IMR-90 (cell line): ENCODE data around the gene SIK1. TPM values are rescaled to one million over a fixed set of nuclear protein-coding genes. Genes with fewer than 3 reads are reported as not detected.
"Not testable (repeated sequence)": the region's sequence is repeated elsewhere in the genome, so short reads cannot be mapped to it uniquely, and the experiment has no call there.

Experiments
- ATAC-seq: fragments of 200-7000 bp; cut with Tn5 transposase; 2 replicates; pipeline ENCODE4 v1.9.1; 2020; ENCODE audit warnings: low read depth, mild to moderate bottlenecking, moderate library complexity
- BruUV-seq: library from RNA; stranded (reverse); fragments of 400-500 nt; replicated peaks from 2 replicates; lab custom pipeline; 2021; lab: Mats Ljungman, UMichigan
- CTCF ChIA-PET: fragments of 300-600 bp; formaldehyde crosslinking; extraction: SDS; loops from one replicate; lab custom pipeline; 2021; ENCODE audit warnings: antibody characterized with exemption; lab: Yijun Ruan, JAX
- POLR2A ChIA-PET: fragments of 300-600 bp; sonication (Branson Sonifier 250); formaldehyde crosslinking; loops from one replicate; lab custom pipeline; 2022; ENCODE audit warnings: antibody characterized with exemption; ENCODE audit not compliant: unreplicated experiment; lab: Charles Lee
- DNase-seq: peaks from one replicate; pipeline ENCODE4 v3.0.0; 2013
- H2AFZ ChIP-seq: replicated peaks from 2 replicates; pipeline ENCODE3; 2013; ENCODE audit warnings: low read length, mild to moderate bottlenecking; ENCODE audit not compliant: poor library complexity
- H2AK5ac ChIP-seq: 2 replicates; pipeline ENCODE4 v1.6.1; 2013; ENCODE audit warnings: low read depth, low read length, inconsistent platforms
- H2AK9ac ChIP-seq: replicated peaks from 2 replicates; pipeline ENCODE3; 2013; ENCODE audit warnings: mild to moderate bottlenecking, low read depth, low read length, moderate library complexity; ENCODE audit not compliant: poor library complexity
- H2BK120ac ChIP-seq: 2 replicates; pipeline ENCODE4 v1.6.1; 2013; ENCODE audit warnings: low read depth, low read length, inconsistent platforms
- H2BK15ac ChIP-seq: 3 replicates; pipeline ENCODE4 v1.6.1; 2013; ENCODE audit warnings: low read depth, low read length, inconsistent platforms
- H2BK20ac ChIP-seq: 2 replicates; pipeline ENCODE4 v1.6.1; 2013; ENCODE audit warnings: low read depth, mild to moderate bottlenecking, inconsistent platforms, low read length, moderate library complexity
- H2BK5ac ChIP-seq: 2 replicates; pipeline ENCODE4 v1.6.1; 2013; ENCODE audit warnings: mild to moderate bottlenecking, low read depth, low read length, inconsistent platforms; ENCODE audit not compliant: poor library complexity, severe bottlenecking
- H3K14ac ChIP-seq: replicated peaks from 2 replicates; pipeline ENCODE4 v1.6.1; 2013; ENCODE audit warnings: low read depth, low read length, inconsistent platforms
- H3K18ac ChIP-seq: 2 replicates; pipeline ENCODE4 v1.6.1; 2013; ENCODE audit warnings: low read depth, low read length, control low read depth
- H3K23ac ChIP-seq: 2 replicates; pipeline ENCODE4 v1.6.1; 2013; ENCODE audit warnings: low read depth, low read length, inconsistent platforms
- H3K27ac ChIP-seq: 2 replicates; pipeline ENCODE4 v1.5.1; 2013; ENCODE audit warnings: mild to moderate bottlenecking, control low read depth, low read length; ENCODE audit not compliant: insufficient read depth
- H3K27me3 ChIP-seq: 2 replicates; pipeline ENCODE4 v1.6.1; 2013; ENCODE audit warnings: low read length; ENCODE audit not compliant: control insufficient read depth, insufficient read depth
- H3K36me3 ChIP-seq: 2 replicates; pipeline ENCODE4 v1.6.1; 2013; ENCODE audit warnings: low read length, mixed read lengths; ENCODE audit not compliant: control insufficient read depth, insufficient read depth
- H3K4ac ChIP-seq: 2 replicates; pipeline ENCODE4 v1.6.1; 2013; ENCODE audit warnings: low read depth, low read length, inconsistent platforms
- H3K4me1 ChIP-seq: 2 replicates; pipeline ENCODE4 v1.6.1; 2013; ENCODE audit warnings: low read length, mixed read lengths; ENCODE audit not compliant: control insufficient read depth, insufficient read depth
- H3K4me2 ChIP-seq: 2 replicates; pipeline ENCODE4 v1.6.1; 2013; ENCODE audit warnings: low read depth, mild to moderate bottlenecking, control low read depth, low read length, moderate library complexity
- H3K4me3 ChIP-seq: 2 replicates; pipeline ENCODE4 v1.5.1; 2013; ENCODE audit warnings: low read depth, mild to moderate bottlenecking, control low read depth, low read length, moderate library complexity; ENCODE audit not compliant: insufficient read depth
- H3K56ac ChIP-seq: 2 replicates; pipeline ENCODE4 v1.6.1; 2013; ENCODE audit warnings: low read length, inconsistent platforms; ENCODE audit not compliant: insufficient read depth; ENCODE audit errors: extremely low read depth
- H3K79me1 ChIP-seq, 2 experiments: 2 replicates each; pipeline ENCODE4 v1.6.1; 2013; ENCODE audit warnings: low read length in 2 of 2, inconsistent platforms in 1 of 2, low read depth in 1 of 2
- H3K9ac ChIP-seq: 2 replicates; pipeline ENCODE4 v1.6.1; 2013; ENCODE audit warnings: low read depth, low read length, control low read depth
- H3K9me1 ChIP-seq: 2 replicates; pipeline ENCODE4 v1.6.1; 2013; ENCODE audit warnings: low read length, inconsistent platforms; ENCODE audit not compliant: insufficient read depth
- H3K9me3 ChIP-seq: 2 replicates; pipeline ENCODE4 v1.6.1; 2013; ENCODE audit warnings: low read length; ENCODE audit not compliant: control insufficient read depth, insufficient read depth
- H4K20me1 ChIP-seq: 2 replicates; pipeline ENCODE4 v1.6.1; 2013; ENCODE audit warnings: low read length, inconsistent platforms; ENCODE audit not compliant: insufficient read depth
- H4K5ac ChIP-seq: 2 replicates; pipeline ENCODE4 v1.6.1; 2013; ENCODE audit warnings: mild to moderate bottlenecking, low read depth, low read length, control low read depth
- H4K8ac ChIP-seq, 2 experiments: 2 replicates each; pipeline ENCODE4 v1.6.1; 2013; ENCODE audit warnings: low read depth in 2 of 2, low read length in 2 of 2, control low read depth in 1 of 2, inconsistent platforms in 1 of 2
- H4K91ac ChIP-seq: 2 replicates; pipeline ENCODE4 v1.6.1; 2013; ENCODE audit warnings: low read depth, low read length, inconsistent platforms; ENCODE audit not compliant: insufficient read depth
- WGBS, 2 experiments: methylation state at CpG; one replicate each; pipeline versions ENCODE4 v1.1.5 to v1.1.7; 2013; ENCODE audit warnings: missing lambda C conversion rate in 2 of 2; ENCODE audit not compliant: insufficient read length in 1 of 2; ENCODE audit errors: extremely low coverage in 2 of 2; 5-methylcytosine and 5-hydroxymethylcytosine counted together
- dilution Hi-C: fragments of 300-500 bp; cut with HindIII; formaldehyde crosslinking; loops from one replicate; pipeline ENCODE4 v1.14.3; 2018; ENCODE audit warnings: low sequenced_read_pairs; ENCODE audit not compliant: unreplicated experiment
- in situ Hi-C: fragments of 300-500 bp; cut with MboI; formaldehyde crosslinking; loops from 3 replicates; pipeline ENCODE4 v1.14.3; 2019; ENCODE audit warnings: low sequenced_read_pairs, inconsistent platforms, mixed read lengths
- intact Hi-C: fragments of 100-400 bp; cut with micrococcal nuclease; formaldehyde crosslinking; loops from 2 replicates; pipeline ENCODE4 v1.10.0; 2022
- polyA plus RNA-seq, 3 experiments: library from polyadenylated mRNA; depleted of rRNA; stranded (reverse); fragments of >200 nt; gene quantifications; 2 replicates each; pipeline ENCODE4 v1.2.3, GENCODE V29; 2012; ENCODE audit warnings: low replicate concordance in 1 of 3
- total RNA-seq: library from RNA; depleted of rRNA; stranded (reverse); fragments of >200 nt; gene quantifications from 2 replicates; pipeline ENCODE4 v1.2.3, GENCODE V29; 2012

The SIK1 gene
- total and polyA plus RNA-seq, 2 of the 4 experiments (the other 2 are of a cell fraction): 0.54 to 1.9 TPM

DNA sequence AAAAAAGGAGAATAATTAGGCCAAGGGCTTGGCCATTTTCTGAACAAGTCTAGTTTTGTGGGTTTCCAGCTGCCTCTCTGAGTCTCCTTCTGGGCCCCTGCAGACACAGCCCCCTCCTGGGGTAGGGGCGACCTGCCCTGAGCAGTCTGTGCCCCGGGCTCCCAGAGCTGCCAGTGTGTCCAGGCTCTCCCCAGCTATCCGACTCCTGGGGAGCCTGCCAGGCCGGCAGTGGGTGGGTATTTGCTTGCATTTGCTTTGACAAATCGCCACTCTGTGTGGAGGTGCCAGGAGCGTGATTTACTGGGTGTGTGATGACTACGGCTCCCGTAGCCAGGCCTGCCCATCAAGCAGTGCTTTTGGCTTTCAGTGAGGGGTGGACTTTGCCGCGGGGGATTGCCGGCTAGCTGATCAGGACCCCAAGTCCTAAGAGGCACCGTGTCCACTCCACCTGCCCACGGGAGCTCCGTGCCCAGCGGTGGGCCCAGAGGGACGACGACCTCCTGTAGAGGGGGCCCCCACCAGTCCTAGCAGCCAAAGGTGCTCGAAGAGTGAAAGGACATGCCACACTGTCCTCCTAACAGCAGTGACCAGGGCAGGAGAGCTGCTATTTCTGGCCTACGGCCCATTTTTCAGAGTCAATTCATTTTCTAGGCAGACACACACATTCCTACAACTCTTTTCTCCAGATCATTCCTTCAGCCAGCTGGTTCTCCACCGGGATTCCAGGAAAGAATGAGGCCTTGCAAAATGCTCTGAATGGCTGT lies 36.7 kb upstream of the SIK1 start:
- H3K18ac ChIP-seq, H3K9ac ChIP-seq, H3K56ac ChIP-seq, H4K91ac ChIP-seq, H3K79me1 ChIP-seq, DNase-seq, ATAC-seq, H3K4ac ChIP-seq, H3K4me3 ChIP-seq, POLR2A ChIA-PET, H3K27me3 ChIP-seq, H2AK9ac ChIP-seq, H2AK5ac ChIP-seq, H4K20me1 ChIP-seq, CTCF ChIA-PET, in situ Hi-C loops, H2BK20ac ChIP-seq, H2AFZ ChIP-seq, dilution Hi-C loops, H2BK5ac ChIP-seq, H2BK15ac ChIP-seq, H3K23ac ChIP-seq, H3K9me3 ChIP-seq, H3K4me1 ChIP-seq, BruUV-seq, H3K27ac ChIP-seq, H3K36me3 ChIP-seq, H2BK120ac ChIP-seq, intact Hi-C loops, H3K14ac ChIP-seq, H3K9me1 ChIP-seq, H3K4me2 ChIP-seq, H4K5ac ChIP-seq, H4K8ac ChIP-seq: not testable (repeated sequence)
- no CpG with 5 or more reads among the region's 20 CpGs for WGBS, 2 experiments

DNA sequence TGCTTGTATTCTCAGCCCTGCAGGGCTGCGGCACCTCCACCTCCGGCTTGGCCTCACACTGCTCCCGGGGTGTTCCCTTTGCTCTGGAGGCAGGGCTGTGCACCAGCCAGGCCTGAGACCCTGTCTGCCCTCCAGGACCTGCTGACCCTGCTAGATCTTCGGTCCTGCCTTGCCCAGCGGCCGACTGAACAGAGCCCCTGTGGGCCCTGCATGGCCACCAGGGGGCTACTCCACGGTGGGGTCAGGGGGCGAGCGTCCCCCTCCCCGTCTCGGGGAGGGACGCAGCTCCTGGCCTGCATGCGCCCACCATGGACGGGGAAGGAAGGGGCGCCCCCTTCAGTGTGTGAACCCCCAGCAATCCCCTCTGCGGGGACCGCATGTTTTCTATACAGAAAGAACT lies 36.0 kb upstream of the SIK1 start:
- H2BK20ac ChIP-seq, dilution Hi-C loops, H3K9ac ChIP-seq, H2BK5ac ChIP-seq, H3K9me1 ChIP-seq, intact Hi-C loops, ATAC-seq, H3K56ac ChIP-seq, H3K4me1 ChIP-seq, H3K79me1 ChIP-seq, H3K36me3 ChIP-seq, H3K4ac ChIP-seq, H4K91ac ChIP-seq, DNase-seq, H2AK5ac ChIP-seq, H3K4me2 ChIP-seq, in situ Hi-C loops, H2BK15ac ChIP-seq, H3K27ac ChIP-seq, H4K5ac ChIP-seq, H3K9me3 ChIP-seq, H3K23ac ChIP-seq, H4K20me1 ChIP-seq, POLR2A ChIA-PET, BruUV-seq, H2BK120ac ChIP-seq, CTCF ChIA-PET, H3K14ac ChIP-seq, H2AFZ ChIP-seq, H4K8ac ChIP-seq, H3K18ac ChIP-seq, H3K4me3 ChIP-seq, H2AK9ac ChIP-seq, H3K27me3 ChIP-seq: not testable (repeated sequence)
- no CpG with 5 or more reads among the region's 17 CpGs for WGBS, 2 experiments
